ENCODE results near the gene CD101. TPM values are rescaled to one million over a fixed set of nuclear protein-coding genes. Genes with fewer than 3 reads are reported as not detected.

The CD101 gene
- total RNA-seq, 1 donor, result 0.09 TPM

GRCh38 chr1:116984406-116985160, 17.0 kb upstream of the CD101 start:
- TF ChIP-seq CTCF (IDR thresholded peaks at IDR 0.05; ENCODE audit: insufficient read depth, low read length), result no peak
- no peak overlapping the region for H3K4me3 ChIP-seq (ENCODE audit: low read depth, low read length)
- DNase-seq (ENCODE audit: low read depth), result no peak

DNA sequence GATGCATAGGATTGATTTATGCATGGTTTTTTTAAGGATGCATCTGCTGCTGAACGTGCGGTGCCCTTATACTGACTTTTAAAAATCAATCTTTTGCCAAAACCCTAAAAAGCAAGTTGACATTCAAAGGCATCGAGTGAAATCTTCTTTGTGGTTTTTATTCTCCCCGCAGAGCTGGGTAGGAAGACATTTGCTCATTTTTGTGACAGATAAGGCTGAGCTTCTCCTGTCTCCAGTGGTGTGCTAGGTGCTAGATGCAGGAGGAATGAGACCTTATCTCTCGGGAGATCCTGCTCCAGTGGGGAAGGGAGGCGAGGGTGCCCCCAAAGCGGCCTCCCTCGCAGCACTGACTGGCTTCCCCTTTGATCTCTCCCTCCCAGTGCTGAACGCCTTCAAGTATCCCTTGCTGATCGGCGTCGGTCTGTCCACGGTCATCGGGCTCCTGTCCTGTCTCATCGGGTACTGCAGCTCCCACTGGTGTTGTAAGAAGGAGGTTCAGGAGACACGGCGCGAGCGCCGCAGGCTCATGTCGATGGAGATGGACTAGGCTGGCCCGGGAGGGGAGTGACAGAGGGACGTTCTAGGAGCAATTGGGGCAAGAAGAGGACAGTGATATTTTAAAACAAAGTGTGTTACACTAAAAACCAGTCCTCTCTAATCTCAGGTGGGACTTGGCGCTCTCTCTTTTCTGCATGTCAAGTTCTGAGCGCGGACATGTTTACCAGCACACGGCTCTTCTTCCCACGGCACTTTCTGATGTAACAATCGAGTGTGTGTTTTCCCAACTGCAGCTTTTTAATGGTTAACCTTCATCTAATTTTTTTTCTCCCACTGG, 14.9 kb upstream of the CD101 start:
- no peak overlapping the region for H3K4me3 ChIP-seq (ENCODE audit: low read depth, low read length)
- DNase-seq (ENCODE audit: low read depth), result no peak
- no peak for TF ChIP-seq CTCF (IDR thresholded peaks at IDR 0.05; ENCODE audit: insufficient read depth, low read length)

- DNase-seq (ENCODE audit: low read depth), result no peak
- no peak for TF ChIP-seq CTCF (IDR thresholded peaks at IDR 0.05; ENCODE audit: insufficient read depth, low read length)
- H3K4me3 ChIP-seq (ENCODE audit: low read depth, low read length), result no peak overlapping the region
Observed at GRCh38 chr1:116987256-116987555, 14.4 kb upstream of the CD101 start.

DNA sequence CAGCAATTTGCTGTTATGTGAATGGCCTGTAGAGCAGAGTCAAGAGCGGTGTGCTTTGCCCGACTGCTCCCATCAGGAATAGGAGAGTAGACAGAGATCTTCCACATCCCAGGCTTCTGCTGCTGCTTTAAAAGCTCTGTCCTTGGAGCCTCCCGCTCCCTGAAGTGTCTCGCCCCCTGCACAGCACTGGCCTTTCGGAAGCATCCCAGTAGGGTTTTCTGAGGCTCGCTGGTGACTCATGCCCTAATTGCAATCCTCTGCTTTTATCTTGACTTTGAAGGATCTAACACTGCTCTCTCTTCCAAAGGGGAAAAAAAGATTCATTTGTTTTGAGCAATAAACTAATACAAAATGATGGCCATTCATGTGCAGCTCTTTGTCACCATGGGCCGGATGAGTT, 13.3 kb upstream of the CD101 start:
- TF ChIP-seq CTCF (IDR thresholded peaks at IDR 0.05; ENCODE audit: insufficient read depth, low read length), result no peak
- DNase-seq (ENCODE audit: low read depth), result peak; percentile 72
- H3K4me3 ChIP-seq (ENCODE audit: low read depth, low read length), result no peak overlapping the region

DNA sequence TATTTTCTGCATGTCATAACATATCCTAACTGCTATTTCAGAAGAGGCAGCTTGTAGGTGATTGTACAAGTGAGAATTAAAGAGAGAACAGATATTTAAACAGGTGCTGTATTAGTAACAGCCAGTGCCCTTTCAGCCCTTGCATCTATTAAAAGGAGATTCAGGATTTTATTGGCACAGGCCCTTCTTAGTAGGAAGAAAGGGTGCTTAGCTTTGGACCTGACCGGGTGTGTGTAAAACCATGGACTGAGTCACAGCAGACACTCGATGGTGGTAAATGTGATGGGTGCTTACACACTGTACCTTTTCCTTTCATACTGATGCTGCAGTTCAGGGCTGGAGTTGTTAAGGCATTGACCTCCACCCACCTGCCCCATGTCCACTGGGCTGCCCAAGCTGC, 12.7 kb upstream of the CD101 start:
- no peak for DNase-seq (ENCODE audit: low read depth)
- H3K4me3 ChIP-seq (ENCODE audit: low read depth, low read length), result no peak overlapping the region
- TF ChIP-seq CTCF (IDR thresholded peaks at IDR 0.05; ENCODE audit: insufficient read depth, low read length), result no peak

DNA sequence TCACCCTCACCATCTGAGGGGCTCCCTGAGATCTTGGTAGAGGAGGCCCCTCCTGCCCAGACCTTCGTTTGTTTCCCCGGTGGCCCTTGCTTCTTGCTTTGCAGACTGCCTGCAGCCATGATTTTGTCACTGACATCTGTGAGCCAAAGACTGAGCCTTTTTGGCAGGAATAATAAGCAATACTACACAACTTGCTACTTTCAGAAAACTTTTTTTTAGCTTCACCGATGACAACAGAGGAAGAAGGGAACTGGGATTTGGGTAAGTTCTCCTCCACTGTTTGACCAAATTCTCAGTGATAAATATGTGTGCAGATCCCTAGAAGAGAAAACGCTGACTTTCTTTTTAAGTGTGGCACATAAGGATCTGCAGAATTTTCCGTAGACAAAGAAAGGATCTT, 11.7 kb upstream of the CD101 start:
- no peak for TF ChIP-seq CTCF (IDR thresholded peaks at IDR 0.05; ENCODE audit: insufficient read depth, low read length)
- no peak overlapping the region for H3K4me3 ChIP-seq (ENCODE audit: low read depth, low read length)
- DNase-seq (ENCODE audit: low read depth), result peak; percentile 60
